GM21576 (cell line): ENCODE results near the gene LIPT1.
"Not testable (repeated sequence)": the region's sequence is repeated elsewhere in the genome, so short reads cannot be mapped to it uniquely, and the experiment has no call there.

Experiments
- ATAC-seq: cut with Tn5 transposase; IDR thresholded peaks from one replicate; pipeline ENCODE4 v1.9.1; 2021; ENCODE audit warnings: mild to moderate bottlenecking, moderate library complexity; ENCODE audit not compliant: unreplicated experiment

LIPT1 gene

DNA sequence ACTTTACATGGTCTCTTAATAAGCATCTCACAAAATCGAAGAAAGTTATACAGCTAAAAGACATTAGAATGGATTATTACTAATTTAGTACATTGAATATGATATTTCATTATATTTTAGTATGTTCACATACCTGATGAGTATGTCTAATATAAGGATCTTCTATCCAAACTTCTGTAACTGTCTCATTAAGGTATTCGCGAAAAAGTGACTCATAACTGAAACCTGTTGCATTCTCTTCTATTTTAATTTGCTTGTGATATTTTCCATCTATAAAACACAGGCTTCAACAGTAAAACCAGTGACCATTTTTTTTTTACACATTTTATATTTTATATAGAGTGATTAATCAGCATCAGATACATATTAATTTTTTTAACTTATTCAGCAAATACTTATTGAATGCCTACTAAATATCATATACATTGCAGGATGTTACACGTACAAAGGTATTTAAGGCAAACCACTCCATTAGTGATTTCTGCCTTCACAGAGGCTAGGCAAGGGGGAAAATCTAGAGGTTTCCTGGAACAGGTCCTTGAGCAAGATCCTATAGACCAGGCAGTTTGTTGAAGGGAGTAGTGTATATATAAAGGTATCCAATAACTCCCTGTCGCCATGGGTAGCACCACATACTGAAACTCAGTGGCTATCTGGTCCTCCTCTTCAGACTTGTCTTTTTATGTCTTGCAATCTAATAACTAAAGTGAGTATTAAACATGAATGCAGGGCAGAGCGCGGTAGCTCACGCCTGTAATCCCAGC is 16.8 kb downstream of the LIPT1 start:
- ATAC-seq: no peak

DNA sequence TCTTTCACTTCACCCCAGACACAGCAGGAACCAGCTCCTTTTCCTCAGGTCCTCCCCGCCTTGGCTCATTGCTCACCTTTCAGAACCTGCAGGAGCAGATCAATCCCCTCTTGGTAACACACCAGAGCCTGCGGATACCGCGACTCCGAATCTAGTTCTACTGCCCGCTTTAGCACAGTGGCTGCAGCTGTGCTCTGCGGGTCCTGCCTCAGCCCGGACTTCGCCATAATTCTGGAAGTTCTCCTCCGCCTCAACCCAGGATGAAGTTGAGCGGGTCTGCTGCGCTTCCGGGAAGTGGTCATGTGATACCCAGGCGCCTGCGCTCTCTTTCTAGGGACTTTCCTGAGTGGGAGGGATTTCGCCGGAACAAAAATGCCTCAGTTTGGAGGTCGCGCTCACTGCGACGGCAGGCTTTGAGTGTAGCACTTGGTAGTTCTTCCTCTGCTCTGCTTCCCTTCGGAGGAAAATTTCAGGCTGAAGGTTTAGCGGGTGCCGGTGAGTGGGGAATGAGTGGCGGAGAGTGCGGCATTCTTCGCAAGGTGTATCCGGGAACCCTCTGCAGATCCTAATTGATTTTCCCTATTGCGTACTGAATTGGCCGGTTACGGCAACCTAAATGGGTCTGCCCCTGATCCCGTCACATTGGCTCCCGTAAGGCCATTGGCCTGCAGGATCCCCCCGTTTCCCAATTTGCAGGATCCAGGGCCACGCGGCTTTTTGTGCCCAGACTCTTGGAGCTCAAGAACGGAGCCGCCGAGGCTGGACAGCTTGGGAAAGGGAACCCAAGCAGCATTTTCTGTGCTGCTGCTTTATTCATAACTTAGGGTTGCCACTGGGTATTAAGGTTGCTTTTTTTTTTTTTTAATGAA is 26.2 kb downstream of the LIPT1 start, which contains the start of the genes MITD1 and MRPL30:
TSS of gene MITD1 (minus strand) at position 304 of the 869 bp plus-strand sequence. CDS start at position 227, 77 bp downstream.
TSS of gene MRPL30 (plus strand) at position 430 of the 869 bp plus-strand sequence. CDS start 5,020 bp downstream, outside the sequence.
- ATAC-seq: peak; percentile 92

GRCh38 chr2:99181624-99182000 is 26.8 kb downstream of the LIPT1 start:
- ATAC-seq: no peak

- no peak for ATAC-seq
Observed at GRCh38 chr2:99183025-99183424, 28.3 kb downstream of the LIPT1 start.

DNA sequence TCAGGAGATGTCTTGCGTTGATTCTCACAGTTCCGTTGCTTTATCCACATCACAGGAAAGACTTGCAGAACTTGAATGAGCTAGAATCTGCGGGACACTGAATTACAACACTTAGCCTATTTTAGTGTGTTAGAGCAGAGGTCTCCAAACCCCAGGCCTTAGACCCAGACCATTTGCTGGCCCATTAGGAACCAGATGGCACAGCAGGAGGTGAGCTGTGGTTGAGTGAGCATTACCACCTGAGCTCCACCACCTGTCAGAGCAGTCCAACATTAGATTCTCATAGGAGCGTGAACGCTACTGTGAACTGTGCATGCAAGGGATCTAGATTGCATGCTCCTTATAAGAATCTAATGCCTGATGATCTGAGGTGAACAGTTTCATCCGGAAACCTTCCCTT is 30.0 kb downstream of the LIPT1 start:
- no peak for ATAC-seq

DNA sequence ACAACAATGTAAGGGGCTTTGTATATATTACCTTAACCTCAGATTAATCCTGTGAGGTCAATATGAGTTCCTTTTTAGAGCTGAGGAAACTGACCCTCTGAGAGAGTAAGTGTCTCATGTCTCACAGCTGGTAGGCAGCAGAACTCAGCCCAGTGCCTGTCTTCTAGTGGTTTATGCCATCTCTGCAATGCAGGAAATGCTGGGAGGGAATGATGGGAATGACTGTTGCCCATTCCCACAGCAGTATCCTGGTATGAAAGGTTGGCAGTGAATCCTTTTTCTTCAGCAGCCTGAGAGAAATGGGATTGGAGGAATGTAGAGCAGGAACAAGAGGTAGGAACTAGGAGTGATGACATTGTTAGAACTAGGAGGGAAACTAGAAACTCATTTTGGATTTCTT is 32.2 kb downstream of the LIPT1 start:
- no peak for ATAC-seq

- no peak for ATAC-seq
Observed at GRCh38 chr2:99188357-99188756, 33.6 kb downstream of the LIPT1 start.

GRCh38 chr2:99190548-99190947 is 35.8 kb downstream of the LIPT1 start:
- no peak for ATAC-seq

- ATAC-seq: not testable (repeated sequence)
Observed at GRCh38 chr2:99192364-99192763, 37.6 kb downstream of the LIPT1 start.

GRCh38 chr2:99198103-99198841 is 43.5 kb downstream of the LIPT1 start:
- no peak for ATAC-seq

- no peak for ATAC-seq
Observed at GRCh38 chr2:99200076-99200800, 45.5 kb downstream of the LIPT1 start.

DNA sequence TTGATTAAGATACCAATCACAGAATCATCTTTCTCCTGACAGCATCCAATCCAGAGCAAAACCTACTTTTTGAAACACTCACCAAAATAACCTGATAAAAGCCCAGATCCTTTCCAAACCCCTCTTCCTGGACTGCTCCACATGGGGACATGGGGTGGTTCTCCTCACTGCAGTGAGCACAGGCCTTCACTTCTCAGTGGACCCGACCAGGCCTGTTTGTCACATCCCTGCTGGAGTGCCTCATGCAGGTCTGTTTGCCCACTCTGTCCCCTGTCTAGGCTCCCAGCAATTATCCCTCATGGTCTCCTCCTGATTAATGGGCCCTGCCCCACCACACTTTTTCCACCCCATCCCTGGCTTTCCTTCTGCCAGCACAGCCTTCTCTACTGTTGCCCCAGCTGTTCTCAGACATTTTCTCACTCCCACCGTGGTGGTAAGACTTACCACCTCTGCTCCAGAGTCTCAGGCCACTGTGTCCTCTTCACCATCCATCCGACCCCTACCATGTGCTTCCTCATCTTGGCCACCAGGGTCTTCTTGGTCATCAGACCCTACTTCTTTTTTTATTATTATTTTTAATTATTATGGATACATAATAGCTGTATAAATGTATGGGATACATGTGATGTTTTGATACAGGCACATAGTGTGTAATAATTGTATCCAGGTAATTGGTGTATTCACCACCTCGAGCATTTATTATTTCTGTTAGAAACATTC is 47.4 kb downstream of the LIPT1 start:
- no peak for ATAC-seq

DNA sequence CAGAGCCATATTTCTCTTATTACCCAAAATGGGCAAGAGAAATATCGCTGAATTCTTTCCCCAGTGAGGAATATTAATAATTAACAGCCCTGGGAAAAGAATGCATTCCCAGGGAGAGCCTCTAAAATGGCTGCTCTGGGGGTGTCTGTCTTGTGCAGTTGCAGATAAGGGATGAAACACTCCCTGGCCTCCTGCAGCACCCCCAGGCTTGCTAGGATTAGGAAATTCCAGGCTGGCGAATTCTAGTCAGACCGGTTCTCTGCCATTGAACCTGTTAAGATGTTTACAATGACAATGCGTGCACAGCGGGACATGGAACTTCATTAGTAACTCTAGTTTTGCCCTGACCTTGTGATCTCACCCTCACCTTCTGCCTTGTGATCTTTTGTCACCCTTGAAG is 50.7 kb downstream of the LIPT1 start:
- ATAC-seq: no peak
